ENCODE measurements around the gene TESK1.

GRCh38 chr9:35650341-35651158 lies 45.5 kb downstream of the TESK1 start, which contains the start of gene SIT1:
- TF ChIP-seq CTCF (IDR thresholded peaks at IDR 0.05) (no peak), POLR2A (IDR thresholded peaks at IDR 0.05) (no peak), EP300 (IDR thresholded peaks at IDR 0.05; ENCODE audit: low read depth) (no peak)
